ENCODE results near the gene TRRAP. TPM values are rescaled to one million over a fixed set of nuclear protein-coding genes. Genes with fewer than 3 reads are reported as not detected.

TRRAP gene
- total and polyA plus RNA-seq, 2 of the 8 experiments (the other 6 are each of a cell fraction or from before 2014, with no cell fraction given), result 21.7 to 48.6 TPM

DNA sequence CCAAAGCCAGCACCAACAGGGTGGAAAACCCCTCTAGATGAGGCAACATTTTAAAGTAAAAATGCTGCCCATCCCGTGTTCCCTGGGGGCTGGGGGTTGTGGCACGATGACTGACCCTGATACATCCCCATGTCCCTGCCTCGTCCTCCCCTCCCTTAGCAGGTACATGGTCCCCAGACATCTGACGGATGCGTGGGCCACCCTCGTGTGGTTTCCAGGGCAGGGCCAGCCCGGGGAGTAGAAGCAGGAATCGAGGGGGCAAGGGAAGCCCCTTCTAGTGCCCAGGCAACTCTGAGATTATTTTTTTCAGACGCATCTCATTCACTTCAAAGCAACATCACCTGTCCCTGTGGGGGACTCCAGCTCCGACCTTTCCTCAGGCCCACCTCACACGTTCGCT, 12.0 kb upstream of the TRRAP start:
- no peaks in the 10 kb centered on the region for H3K79me1 ChIP-seq (ENCODE audit: low read depth, low read length)
- no peak overlapping the region for H3K9ac ChIP-seq (replicated peaks in 1 of 4; ENCODE audit: extremely low read depth in 1 of 4, low read depth in 3 of 4, low read length in 3 of 4)
- H3K4ac ChIP-seq (replicated peaks; ENCODE audit: insufficient read length, low read depth, low read length), result no peak overlapping the region
- H2BK20ac ChIP-seq (ENCODE audit: low read length), result no peak overlapping the region
- H4K5ac ChIP-seq (ENCODE audit: insufficient read length, low read depth, low read length), result no peak overlapping the region
- H4K20me1 ChIP-seq (replicated peaks in 1 of 2; ENCODE audit: control insufficient read depth in 1 of 2, insufficient read depth in 2 of 2, low read length in 2 of 2), result no peaks in the 10 kb centered on the region
- peaks cover 11% of the 10 kb centered on the region; the same call in 1 of the 2 replicates for H3K23me2 ChIP-seq (ENCODE audit: low read depth, low read length)
- H3K27ac ChIP-seq (ENCODE audit: low read depth, low read length), result no peak overlapping the region
- no peak overlapping the region for H2BK120ac ChIP-seq (replicated peaks; ENCODE audit: low read depth, low read length)
- H2AFZ ChIP-seq (ENCODE audit: low read length), result no peak overlapping the region
- no peak overlapping the region for H3K14ac ChIP-seq (ENCODE audit: insufficient read length)
- no peak overlapping the region for H4K91ac ChIP-seq (replicated peaks; ENCODE audit: insufficient read length, low read length)
- FAIRE-seq (no peak), DNase-seq (ENCODE audit: low read depth in 1 of 2, low spot score in 2 of 2) (no peak)
- no peak overlapping the region for H2BK12ac ChIP-seq (ENCODE audit: low read depth, low read length)
- WGBS, 2 experiments (ENCODE audit: extremely low coverage in 1 of 2, insufficient coverage in 1 of 2, insufficient read length in 1 of 2, insufficient replicate concordance in 2 of 2, low coverage in 1 of 2, low lambda C conversion rate in 2 of 2, missing lambda C conversion rate in 1 of 2), result 83% methylated on average over 12 of the region's 12 CpGs; no CpG with 5 or more reads in 1 of the 2 experiments
- H3K4me1 ChIP-seq (replicated peaks in 1 of 4; ENCODE audit: control insufficient read depth in 3 of 4, insufficient read depth in 4 of 4, low read length in 3 of 4), result peaks cover 0 to 14% (median 7%) of the 10 kb centered on the region in 4 experiments; a peak in 5 of 7 replicates
- H2BK5ac ChIP-seq (ENCODE audit: low read depth, low read length), result no peak overlapping the region
- no peak overlapping the region for H3K56ac ChIP-seq (replicated peaks; ENCODE audit: insufficient read length, low read depth, low read length)
- peaks cover 8 to 30% (median 22%) of the 10 kb centered on the region in 4 experiments for H3K27me3 ChIP-seq (replicated peaks in 1 of 4; ENCODE audit: control insufficient read depth in 3 of 4, extremely low read depth in 1 of 4, insufficient read depth in 3 of 4, low read length in 3 of 4)
- H3K4me3 ChIP-seq (ENCODE audit: extremely low read depth in 1 of 4, insufficient read depth in 2 of 4, low read depth in 3 of 4, low read length in 4 of 4), result no peak overlapping the region
- H3K4me2 ChIP-seq (ENCODE audit: insufficient read depth in 1 of 2, low read depth in 2 of 2, low read length in 2 of 2), result no peak overlapping the region
- H3K79me2 ChIP-seq (ENCODE audit: control insufficient read depth in 1 of 2, insufficient read depth in 2 of 2, low read length in 2 of 2), result no peaks in the 10 kb centered on the region
- H3K36me3 ChIP-seq (ENCODE audit: control insufficient read depth in 2 of 4, insufficient read depth in 4 of 4, low read length in 3 of 4), result no peaks in the 10 kb centered on the region
- H3K18ac ChIP-seq (ENCODE audit: extremely low read depth, low read length), result no peak overlapping the region
- H3K23ac ChIP-seq (ENCODE audit: insufficient read length), result no peak overlapping the region
- H4K8ac ChIP-seq (ENCODE audit: extremely low read depth, insufficient read depth, low read length), result no peak overlapping the region
- ChIA-PET CTCF (ENCODE audit: partially characterized antibody) (interaction anchor here (0.6 to 1.1 kb wide), 3 partner anchors 25 to 34 kb away, joined by 3 to 5 read pairs (median 4); no protein-coding TSS in a partner anchor), POLR2A (ENCODE audit: partially characterized antibody) (interaction anchor here (1.4 to 2.3 kb wide), 2 partner anchors 12 kb away, joined by 3 to 12 read pairs; partner anchors contain the start of gene TRRAP)
- no peak overlapping the region for H2AK5ac ChIP-seq (ENCODE audit: low read depth, low read length)
- no peaks in the 10 kb centered on the region for H3K9me3 ChIP-seq (ENCODE audit: insufficient read depth in 2 of 2, low read depth in 1 of 2, low read length in 1 of 2)
- no peak overlapping the region for H2BK15ac ChIP-seq (ENCODE audit: low read length)
- TF ChIP-seq CTBP2 (IDR thresholded peaks at IDR 0.05; ENCODE audit: borderline replicate concordance, insufficient read depth, insufficient read length, low read length) (no peak), EP300 (IDR thresholded peaks at IDR 0.05; ENCODE audit: borderline replicate concordance in 1 of 2, low read depth in 2 of 2, low read length in 2 of 2) (no peak), SIN3A (conservative IDR thresholded peaks at IDR 0.05 in 1 of 2, IDR thresholded peaks at IDR 0.05 in 1 of 2; ENCODE audit: low read depth in 1 of 2, low read length in 2 of 2) (no peak), FOSL1 (IDR thresholded peaks at IDR 0.05; ENCODE audit: insufficient read depth, low read depth, low read length) (no peak), TBP (IDR thresholded peaks at IDR 0.05; ENCODE audit: low read depth, low read length) (no peak), CHD1 (IDR thresholded peaks at IDR 0.05; ENCODE audit: low read depth, low read length) (no peak), TAF7 (optimal IDR thresholded peaks at IDR 0.05; ENCODE audit: borderline replicate concordance, low read depth, low read length) (no peak), CREB1 (IDR thresholded peaks at IDR 0.05) (no peak)
- TF ChIP-seq, protein P1, sequence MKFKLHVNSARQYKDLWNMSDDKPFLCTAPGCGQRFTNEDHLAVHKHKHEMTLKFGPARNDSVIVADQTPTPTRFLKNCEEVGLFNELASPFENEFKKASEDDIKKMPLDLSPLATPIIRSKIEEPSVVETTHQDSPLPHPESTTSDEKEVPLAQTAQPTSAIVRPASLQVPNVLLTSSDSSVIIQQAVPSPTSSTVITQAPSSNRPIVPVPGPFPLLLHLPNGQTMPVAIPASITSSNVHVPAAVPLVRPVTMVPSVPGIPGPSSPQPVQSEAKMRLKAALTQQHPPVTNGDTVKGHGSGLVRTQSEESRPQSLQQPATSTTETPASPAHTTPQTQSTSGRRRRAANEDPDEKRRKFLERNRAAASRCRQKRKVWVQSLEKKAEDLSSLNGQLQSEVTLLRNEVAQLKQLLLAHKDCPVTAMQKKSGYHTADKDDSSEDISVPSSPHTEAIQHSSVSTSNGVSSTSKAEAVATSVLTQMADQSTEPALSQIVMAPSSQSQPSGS (IDR thresholded peaks at IDR 0.05; ENCODE audit: low read length), result no peak
- TF ChIP-seq, protein P2, sequence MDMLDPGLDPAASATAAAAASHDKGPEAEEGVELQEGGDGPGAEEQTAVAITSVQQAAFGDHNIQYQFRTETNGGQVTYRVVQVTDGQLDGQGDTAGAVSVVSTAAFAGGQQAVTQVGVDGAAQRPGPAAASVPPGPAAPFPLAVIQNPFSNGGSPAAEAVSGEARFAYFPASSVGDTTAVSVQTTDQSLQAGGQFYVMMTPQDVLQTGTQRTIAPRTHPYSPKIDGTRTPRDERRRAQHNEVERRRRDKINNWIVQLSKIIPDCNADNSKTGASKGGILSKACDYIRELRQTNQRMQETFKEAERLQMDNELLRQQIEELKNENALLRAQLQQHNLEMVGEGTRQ (IDR thresholded peaks at IDR 0.05; ENCODE audit: low read length), result no peak

Data from H1 (cell line).